A549 (cell line): ENCODE results near the gene CLSTN1. TPM values are rescaled to one million over a fixed set of nuclear protein-coding genes. Genes with fewer than 3 reads are reported as not detected.

ENCODE experiments used
- ATAC-seq, 2 experiments: fragments of 200-7000 bp in 1 of 2; fragments of >200 bp in 1 of 2; cut with Nextera tagmentation in 1 of 2; cut with Tn5 transposase in 1 of 2; 3 replicates each; pipeline versions ENCODE4 v1.8.0 to v1.9.1; 2018 to 2020; ENCODE audit warnings: mild to moderate bottlenecking in 1 of 2, moderate library complexity in 1 of 2
- CTCF ChIA-PET: fragments of 300-600 bp; sonication (Branson Sonifier 250); formaldehyde crosslinking; extraction: SDS; loops from one replicate; lab custom pipeline; 2021; ENCODE audit warnings: antibody characterized with exemption, inconsistent platforms; lab: Yijun Ruan, JAX
- POLR2A ChIA-PET: fragments of 350-600 bp; formaldehyde crosslinking; extraction: SDS; loops from one replicate; lab custom pipeline; 2021; ENCODE audit warnings: antibody characterized with exemption, inconsistent platforms; lab: Yijun Ruan, JAX
- DNase-seq, 2 experiments: peaks; one replicate each; pipeline versions ENCODE4 v3.0.0 to v3.0.0-alpha.2; 2011 to 2016; ENCODE audit warnings: low read depth in 1 of 2, low spot score in 1 of 2
- FAIRE-seq: peaks from 2 replicates; lab custom pipeline; 2011; peaks lifted over from hg19 to GRCh38; lab: Jason Lieb, UNC
- H3K27ac ChIP-seq, 2 experiments: fragments of >200 bp; sonication (Bioruptor Twin); formaldehyde crosslinking; 3 replicates each; pipeline ENCODE4 v1.5.1; 2016 to 2017
- H3K4me1 ChIP-seq: fragments of >200 bp; sonication (Bioruptor Twin); formaldehyde crosslinking; 3 replicates; pipeline ENCODE4 v1.6.1; 2016
- H3K4me2 ChIP-seq: fragments of >200 bp; sonication (Bioruptor Twin); formaldehyde crosslinking; 3 replicates; pipeline ENCODE4 v1.6.1; 2016
- H3K4me3 ChIP-seq: fragments of >200 bp; sonication (Bioruptor Twin); formaldehyde crosslinking; 3 replicates; pipeline ENCODE4 v1.5.1; 2016
- H3K9me3 ChIP-seq: fragments of >200 bp; sonication (Bioruptor Twin); formaldehyde crosslinking; 3 replicates; pipeline ENCODE4 v1.6.1; 2016
- EHF ChIP-seq: fragments of 250-450 bp; sonication (Bioruptor Pico); IDR thresholded peaks from 2 replicates; pipeline ENCODE4 v1.5.0; 2020; ENCODE audit warnings: mild to moderate bottlenecking
- FOXS1 ChIP-seq: fragments of 250-450 bp; sonication (Bioruptor Pico); IDR thresholded peaks from 2 replicates; pipeline ENCODE4 v1.5.0; 2020; ENCODE audit warnings: mild to moderate bottlenecking, moderate library complexity
- JUN ChIP-seq, 2 experiments: fragments of >200 bp; sonication (Bioruptor Twin); formaldehyde crosslinking; IDR thresholded peaks; 2 replicates in 1 of 2; 3 replicates in 1 of 2; pipeline ENCODE4 v1.6.1; 2016 to 2017
- KDM5A ChIP-seq: fragments of 200-600 bp; sonication (generic); IDR thresholded peaks from 2 replicates; pipeline ENCODE4 v1.6.1; 2016; ENCODE audit warnings: antibody characterized with exemption, mild to moderate bottlenecking
- NR3C1 ChIP-seq: fragments of >200 bp; sonication (Bioruptor Twin); formaldehyde crosslinking; IDR thresholded peaks from 3 replicates; pipeline ENCODE4 v1.6.1; 2017
- PHF8 ChIP-seq: fragments of 200-600 bp; sonication (generic); IDR thresholded peaks from 2 replicates; pipeline ENCODE4 v1.6.1; 2016; ENCODE audit warnings: low read depth, mild to moderate bottlenecking, antibody characterized with exemption, moderate library complexity, borderline replicate concordance
- RAD21 ChIP-seq, 2 experiments: fragments of >200 bp in 1 of 2; sonication (Bioruptor Twin) in 1 of 2; formaldehyde crosslinking in 1 of 2; IDR thresholded peaks in 1 of 2; conservative IDR thresholded peaks in 1 of 2; 2 replicates in 1 of 2; 3 replicates in 1 of 2; pipeline ENCODE4 v1.6.1; 2012 to 2018; ENCODE audit warnings: inconsistent platforms in 1 of 2
- REST ChIP-seq: fragments of 200-600 bp; sonication (generic); IDR thresholded peaks from 2 replicates; pipeline ENCODE4 v1.6.1; 2016; ENCODE audit warnings: antibody characterized with exemption, mild to moderate bottlenecking, moderate library complexity
- RNF2 ChIP-seq: fragments of 200-600 bp; sonication (generic); IDR thresholded peaks from 2 replicates; pipeline ENCODE4 v1.6.1; 2016; ENCODE audit warnings: low read depth, mild to moderate bottlenecking, antibody characterized with exemption, moderate library complexity, borderline replicate concordance
- ZC3H11A ChIP-seq: fragments of 450-650 bp; IDR thresholded peaks from 2 replicates; pipeline ENCODE4 v1.6.1; 2014; ENCODE audit warnings: antibody characterized with exemption, mild to moderate bottlenecking
- WGBS: methylation state at CpG from one replicate; pipeline ENCODE4 v1.1.6; 2017; ENCODE audit errors: missing lambda C conversion rate; 5-methylcytosine and 5-hydroxymethylcytosine counted together
- polyA plus RNA-seq, 4 experiments: library from polyadenylated mRNA; depleted of rRNA in 3 of 4; stranded (reverse); fragments of >200 nt; fragmentation: RNase III in 1 of 4; extraction: RNeasy Plus Mini Kit Qiagen cat#74134 plus additional on column Dnase treatment in 1 of 4; gene quantifications; 2 replicates in 3 of 4; 3 replicates in 1 of 4; pipeline ENCODE4 v1.2.3, GENCODE V29; 2011 to 2017
- TF ChIP-seq, protein P1 (sequence below): fragments of >200 bp; sonication (Bioruptor Twin); formaldehyde crosslinking; IDR thresholded peaks from 3 replicates; pipeline ENCODE4 v1.5.1; 2016
- TF ChIP-seq, protein P2 (sequence below): fragments of 250-450 bp; sonication (Bioruptor Pico); IDR thresholded peaks from 2 replicates; pipeline ENCODE4 v1.5.0; 2021; ENCODE audit warnings: mild to moderate bottlenecking, moderate library complexity, borderline replicate concordance

Gene CLSTN1
- polyA plus RNA-seq, 2 of the 4 experiments (the other 2 are of a cell fraction) = 27.3 to 56.1 TPM

DNA sequence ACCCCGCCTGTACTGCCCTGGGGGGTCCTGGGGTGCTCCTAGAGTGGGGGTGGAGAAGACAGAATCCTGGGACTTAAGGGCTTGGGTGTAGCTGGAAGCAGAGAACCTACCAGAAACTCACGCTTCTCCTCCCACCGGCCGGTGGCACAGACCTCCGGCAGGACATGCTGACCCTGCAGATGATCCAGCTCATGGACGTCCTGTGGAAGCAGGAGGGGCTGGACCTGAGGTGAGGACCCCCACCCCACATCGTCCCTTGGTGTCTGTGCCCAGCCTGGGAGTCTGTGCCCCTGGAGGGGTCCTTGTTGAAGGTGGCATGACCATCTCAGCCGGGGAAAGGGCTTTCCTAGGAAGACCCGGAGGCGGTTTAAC is 101.4 kb downstream of the CLSTN1 start:
- TF ChIP-seq KDM5A = no peak
- TF ChIP-seq, protein P1, sequence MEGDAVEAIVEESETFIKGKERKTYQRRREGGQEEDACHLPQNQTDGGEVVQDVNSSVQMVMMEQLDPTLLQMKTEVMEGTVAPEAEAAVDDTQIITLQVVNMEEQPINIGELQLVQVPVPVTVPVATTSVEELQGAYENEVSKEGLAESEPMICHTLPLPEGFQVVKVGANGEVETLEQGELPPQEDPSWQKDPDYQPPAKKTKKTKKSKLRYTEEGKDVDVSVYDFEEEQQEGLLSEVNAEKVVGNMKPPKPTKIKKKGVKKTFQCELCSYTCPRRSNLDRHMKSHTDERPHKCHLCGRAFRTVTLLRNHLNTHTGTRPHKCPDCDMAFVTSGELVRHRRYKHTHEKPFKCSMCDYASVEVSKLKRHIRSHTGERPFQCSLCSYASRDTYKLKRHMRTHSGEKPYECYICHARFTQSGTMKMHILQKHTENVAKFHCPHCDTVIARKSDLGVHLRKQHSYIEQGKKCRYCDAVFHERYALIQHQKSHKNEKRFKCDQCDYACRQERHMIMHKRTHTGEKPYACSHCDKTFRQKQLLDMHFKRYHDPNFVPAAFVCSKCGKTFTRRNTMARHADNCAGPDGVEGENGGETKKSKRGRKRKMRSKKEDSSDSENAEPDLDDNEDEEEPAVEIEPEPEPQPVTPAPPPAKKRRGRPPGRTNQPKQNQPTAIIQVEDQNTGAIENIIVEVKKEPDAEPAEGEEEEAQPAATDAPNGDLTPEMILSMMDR = no peak
- TF ChIP-seq NR3C1 = no peak
- TF ChIP-seq JUN (IDR thresholded peaks at IDR 0.05) = no peak
- no peak for TF ChIP-seq EHF (CRISPR knock-in tag)
- no peak for TF ChIP-seq PHF8
- no peak for TF ChIP-seq ZC3H11A
- TF ChIP-seq RAD21 (conservative IDR thresholded peaks at IDR 0.05 in 1 of 2, IDR thresholded peaks at IDR 0.05 in 1 of 2) = no peak
- no peak for TF ChIP-seq FOXS1 (CRISPR knock-in tag)
- TF ChIP-seq, protein P2, sequence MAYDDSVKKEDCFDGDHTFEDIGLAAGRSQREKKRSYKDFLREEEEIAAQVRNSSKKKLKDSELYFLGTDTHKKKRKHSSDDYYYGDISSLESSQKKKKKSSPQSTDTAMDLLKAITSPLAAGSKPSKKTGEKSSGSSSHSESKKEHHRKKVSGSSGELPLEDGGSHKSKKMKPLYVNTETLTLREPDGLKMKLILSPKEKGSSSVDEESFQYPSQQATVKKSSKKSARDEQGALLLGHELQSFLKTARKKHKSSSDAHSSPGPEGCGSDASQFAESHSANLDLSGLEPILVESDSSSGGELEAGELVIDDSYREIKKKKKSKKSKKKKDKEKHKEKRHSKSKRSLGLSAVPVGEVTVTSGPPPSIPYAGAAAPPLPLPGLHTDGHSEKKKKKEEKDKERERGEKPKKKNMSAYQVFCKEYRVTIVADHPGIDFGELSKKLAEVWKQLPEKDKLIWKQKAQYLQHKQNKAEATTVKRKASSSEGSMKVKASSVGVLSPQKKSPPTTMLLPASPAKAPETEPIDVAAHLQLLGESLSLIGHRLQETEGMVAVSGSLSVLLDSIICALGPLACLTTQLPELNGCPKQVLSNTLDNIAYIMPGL (CRISPR knock-in tag) = no peak
- TF ChIP-seq RNF2 = no peak
- 72% methylated on average over 9 of the region's 10 CpGs for WGBS
- ATAC-seq (no peak), DNase-seq (no peak), FAIRE-seq (no peak)
- Histone ChIP-seq H3K4me3 (no peak overlapping the region), H3K4me2 (no peak overlapping the region), H3K4me1 (peaks cover 22% of the 10 kb centered on the region), H3K9me3 (peaks cover 4% of the 10 kb centered on the region; the same call in 1 of the 3 replicates), H3K27ac (no peak overlapping the region)
- ChIA-PET CTCF (interaction anchor here (1.1 to 3.3 kb wide), 5 partner anchors 18 to 144 kb away, joined by 3 to 28 read pairs (median 6); no protein-coding TSS in a partner anchor), POLR2A (no interaction called here)

DNA sequence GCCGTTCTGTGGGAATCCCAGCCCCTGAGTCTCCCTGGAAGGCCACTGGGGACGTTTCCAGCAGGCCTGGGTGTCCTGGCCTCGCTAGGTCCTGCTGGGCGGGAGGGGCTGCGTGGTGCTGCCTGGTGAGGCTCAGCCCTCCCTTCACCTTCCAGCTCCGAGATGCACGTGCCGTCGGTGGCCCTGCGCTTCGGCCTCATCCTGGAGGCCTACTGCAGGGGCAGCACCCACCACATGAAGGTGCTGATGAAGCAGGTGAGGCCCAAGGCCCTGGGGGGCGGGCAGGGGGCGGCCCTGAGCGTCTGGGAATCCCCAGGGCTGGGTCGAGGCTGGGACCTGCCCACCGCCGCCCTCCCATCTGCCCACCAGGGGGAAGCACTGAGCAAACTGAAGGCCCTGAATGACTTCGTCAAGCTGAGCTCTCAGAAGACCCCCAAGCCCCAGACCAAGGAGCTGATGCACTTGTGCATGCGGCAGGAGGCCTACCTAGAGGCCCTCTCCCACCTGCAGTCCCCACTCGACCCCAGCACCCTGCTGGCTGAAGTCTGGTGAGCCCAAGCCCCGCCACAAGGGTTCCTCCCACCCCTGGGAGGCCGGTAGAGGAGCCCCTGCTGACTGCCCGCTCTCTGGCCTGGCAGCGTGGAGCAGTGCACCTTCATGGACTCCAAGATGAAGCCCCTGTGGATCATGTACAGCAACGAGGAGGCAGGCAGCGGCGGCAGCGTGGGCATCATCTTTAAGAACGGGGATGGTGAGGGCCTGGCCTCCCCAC is 102.0 kb downstream of the CLSTN1 start:
- 90% methylated on average over 19 of the region's 29 CpGs for WGBS
- no peak for FAIRE-seq
- Histone ChIP-seq H3K9me3 (peaks cover 4% of the 10 kb centered on the region; the same call in 1 of the 3 replicates), H3K27ac (peak overlapping the region in 1 of 2 experiments; percentile 95; a peak in 2 of 6 replicates), H3K4me2 (no peak overlapping the region), H3K4me3 (no peak overlapping the region), H3K4me1 (peaks cover 22% of the 10 kb centered on the region)
- no peak for TF ChIP-seq REST
- TF ChIP-seq, protein P1 = peak; percentile 24; the same call in 1 of the 3 replicates
- DNase-seq = peak; percentile 18 to 23
- peak in 1 of 2 experiments; percentile 38; a peak in 3 of 6 replicates for ATAC-seq
- CTCF ChIA-PET = interaction anchor here (0.8 to 3.3 kb wide), 10 partner anchors 12 to 406 kb away, joined by 3 to 28 read pairs (median 4); no protein-coding TSS in a partner anchor
- POLR2A ChIA-PET = no interaction called here
